GM23338 (cell line): Measurements from ENCODE around the gene FOXD2. TPM values are rescaled to one million over a fixed set of nuclear protein-coding genes. Genes with fewer than 3 reads are reported as not detected.
"Not testable (repeated sequence)": the region's sequence is repeated elsewhere in the genome, so short reads cannot be mapped to it uniquely, and the experiment has no call there.

ENCODE experiments used
- ATAC-seq: fragments of 200-7000 bp; cut with Tn5 transposase; 3 replicates; pipeline ENCODE4 v1.9.1; 2020
- DNase-seq: peaks from one replicate; pipeline ENCODE4 v3.0.0-alpha.2; 2015; ENCODE audit warnings: low spot score
- H2AFZ ChIP-seq: fragments of 200-600 bp; sonication (generic); 2 replicates; pipeline ENCODE4 v1.8.0; 2016; ENCODE audit warnings: antibody characterized with exemption, mild to moderate bottlenecking, moderate library complexity
- H3F3A ChIP-seq: fragments of 200-600 bp; sonication (generic); replicated peaks from 2 replicates; pipeline ENCODE4 v1.8.0; 2017; ENCODE audit warnings: antibody characterized with exemption, mixed run types, low read depth
- H3K27ac ChIP-seq: fragments of 200-600 bp; sonication (generic); 2 replicates; pipeline ENCODE4 v1.6.1; 2016; ENCODE audit warnings: low read depth
- H3K27me3 ChIP-seq: fragments of 200-600 bp; sonication (generic); 2 replicates; pipeline ENCODE4 v1.8.0; 2016; ENCODE audit warnings: mild to moderate bottlenecking, mixed run types, moderate library complexity; ENCODE audit not compliant: insufficient read depth
- H3K36me3 ChIP-seq: fragments of 200-600 bp; sonication (generic); 2 replicates; pipeline ENCODE4 v1.8.0; 2016; ENCODE audit warnings: mild to moderate bottlenecking; ENCODE audit not compliant: insufficient read depth
- H3K4me1 ChIP-seq: fragments of 200-600 bp; sonication (generic); 2 replicates; pipeline ENCODE4 v1.8.0; 2016; ENCODE audit warnings: mild to moderate bottlenecking, moderate library complexity; ENCODE audit not compliant: insufficient read depth
- H3K4me2 ChIP-seq: fragments of 200-600 bp; sonication (generic); 2 replicates; pipeline ENCODE4 v1.7.1; 2017; ENCODE audit warnings: mixed run types
- H3K4me3 ChIP-seq: fragments of 200-600 bp; sonication (generic); 2 replicates; pipeline ENCODE4 v1.6.1; 2016; ENCODE audit warnings: mixed run types
- H3K79me2 ChIP-seq: fragments of 200-600 bp; sonication (generic); replicated peaks from 2 replicates; pipeline ENCODE4 v1.8.0; 2017; ENCODE audit warnings: mild to moderate bottlenecking; ENCODE audit not compliant: insufficient read depth
- H3K9me2 ChIP-seq: fragments of 200-600 bp; sonication (generic); 2 replicates; pipeline ENCODE4 v1.8.0; 2017; ENCODE audit not compliant: insufficient read depth
- H4K20me1 ChIP-seq: fragments of 200-600 bp; sonication (generic); replicated peaks from 2 replicates; pipeline ENCODE4 v1.8.0; 2017; ENCODE audit warnings: mild to moderate bottlenecking; ENCODE audit not compliant: insufficient read depth
- H3K27ac Mint-ChIP-seq: 2 replicates; pipeline ENCODE4 v1.8.0; 2020; ENCODE audit warnings: inconsistent platforms, mild to moderate bottlenecking, moderate library complexity, mixed read lengths
- H3K27me3 Mint-ChIP-seq: 3 replicates; pipeline ENCODE4 v1.8.0; 2022; ENCODE audit warnings: low read depth, mild to moderate bottlenecking, moderate library complexity, mixed read lengths, inconsistent platforms; ENCODE audit not compliant: insufficient read depth, poor library complexity
- H3K36me3 Mint-ChIP-seq: 3 replicates; pipeline ENCODE4 v1.8.0; 2021; ENCODE audit warnings: low read depth, mild to moderate bottlenecking, inconsistent platforms, moderate library complexity, mixed read lengths
- H3K4me1 Mint-ChIP-seq: 3 replicates; pipeline ENCODE4 v1.8.0; 2020; ENCODE audit warnings: mild to moderate bottlenecking, inconsistent platforms, mixed read lengths
- H3K4me3 Mint-ChIP-seq: 3 replicates; pipeline ENCODE4 v1.8.0; 2021; ENCODE audit warnings: moderate library complexity, mild to moderate bottlenecking, inconsistent platforms, mixed read lengths
- H3K9me3 Mint-ChIP-seq: 3 replicates; pipeline ENCODE4 v1.8.0; 2020; ENCODE audit warnings: moderate library complexity, mild to moderate bottlenecking, inconsistent platforms, mixed read lengths
- EZH2 ChIP-seq: fragments of 200-600 bp; sonication (generic); IDR thresholded peaks from one replicate; pipeline ENCODE4 v1.8.0; 2017; ENCODE audit warnings: antibody characterized with exemption, mild to moderate bottlenecking, low read depth; ENCODE audit not compliant: unreplicated experiment
- JUNB ChIP-seq: IDR thresholded peaks from one replicate; pipeline ENCODE4 v1.6.1; 2016; ENCODE audit warnings: antibody characterized with exemption; ENCODE audit not compliant: unreplicated experiment
- STAT1 ChIP-seq: IDR thresholded peaks from one replicate; pipeline ENCODE4 v1.6.1; 2016; ENCODE audit warnings: antibody characterized with exemption; ENCODE audit not compliant: unreplicated experiment
- ZNF114 ChIP-seq: fragments of 250-450 bp; sonication (Bioruptor Pico); IDR thresholded peaks from 2 replicates; pipeline ENCODE4 v1.5.0; 2020; ENCODE audit warnings: mild to moderate bottlenecking, moderate library complexity
- polyA plus RNA-seq: library from polyadenylated mRNA; unstranded; fragments of >200 nt; fragmentation: Nextera tagmentation; extraction: Ambion mirVana; gene quantifications from 2 replicates; pipeline ENCODE4 v1.2.1, GENCODE V29; 2016
- total RNA-seq: library from RNA; depleted of rRNA; stranded (reverse); fragments of >200 nt; shearing (Covaris generic); gene quantifications from 2 replicates; pipeline ENCODE4 v1.2.3, GENCODE V29; 2014
- TF ChIP-seq, protein P1 (sequence below): fragments of 250-450 bp; sonication (Bioruptor Pico); IDR thresholded peaks from 2 replicates; pipeline ENCODE4 v1.5.0; 2020; ENCODE audit warnings: mild to moderate bottlenecking, moderate library complexity

The FOXD2 gene
- total and polyA plus RNA-seq, 2 experiments from 2014 or later = 0.28 TPM; not detected in 1

DNA sequence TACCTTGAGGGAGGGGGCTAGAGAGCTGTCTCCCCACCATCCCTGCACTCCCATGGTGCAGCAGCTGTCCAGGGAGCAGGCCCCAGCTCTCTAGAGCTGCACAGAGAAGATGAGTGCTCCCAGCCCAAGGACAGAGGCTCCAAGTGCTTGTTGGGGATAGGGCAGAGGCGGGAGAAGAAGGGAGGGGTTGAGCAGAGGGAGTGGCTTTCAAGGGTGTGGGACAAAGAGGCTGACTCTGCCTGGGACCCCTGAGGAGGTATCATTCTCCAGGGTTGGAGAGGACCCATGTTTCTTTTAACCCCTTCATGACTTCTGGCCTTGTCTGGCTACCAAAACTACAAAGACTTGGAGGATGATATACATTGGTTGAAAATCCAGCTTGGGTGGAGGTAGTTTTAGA is 14.6 kb downstream of the FOXD2 start (continued):
- TF ChIP-seq, protein P1, sequence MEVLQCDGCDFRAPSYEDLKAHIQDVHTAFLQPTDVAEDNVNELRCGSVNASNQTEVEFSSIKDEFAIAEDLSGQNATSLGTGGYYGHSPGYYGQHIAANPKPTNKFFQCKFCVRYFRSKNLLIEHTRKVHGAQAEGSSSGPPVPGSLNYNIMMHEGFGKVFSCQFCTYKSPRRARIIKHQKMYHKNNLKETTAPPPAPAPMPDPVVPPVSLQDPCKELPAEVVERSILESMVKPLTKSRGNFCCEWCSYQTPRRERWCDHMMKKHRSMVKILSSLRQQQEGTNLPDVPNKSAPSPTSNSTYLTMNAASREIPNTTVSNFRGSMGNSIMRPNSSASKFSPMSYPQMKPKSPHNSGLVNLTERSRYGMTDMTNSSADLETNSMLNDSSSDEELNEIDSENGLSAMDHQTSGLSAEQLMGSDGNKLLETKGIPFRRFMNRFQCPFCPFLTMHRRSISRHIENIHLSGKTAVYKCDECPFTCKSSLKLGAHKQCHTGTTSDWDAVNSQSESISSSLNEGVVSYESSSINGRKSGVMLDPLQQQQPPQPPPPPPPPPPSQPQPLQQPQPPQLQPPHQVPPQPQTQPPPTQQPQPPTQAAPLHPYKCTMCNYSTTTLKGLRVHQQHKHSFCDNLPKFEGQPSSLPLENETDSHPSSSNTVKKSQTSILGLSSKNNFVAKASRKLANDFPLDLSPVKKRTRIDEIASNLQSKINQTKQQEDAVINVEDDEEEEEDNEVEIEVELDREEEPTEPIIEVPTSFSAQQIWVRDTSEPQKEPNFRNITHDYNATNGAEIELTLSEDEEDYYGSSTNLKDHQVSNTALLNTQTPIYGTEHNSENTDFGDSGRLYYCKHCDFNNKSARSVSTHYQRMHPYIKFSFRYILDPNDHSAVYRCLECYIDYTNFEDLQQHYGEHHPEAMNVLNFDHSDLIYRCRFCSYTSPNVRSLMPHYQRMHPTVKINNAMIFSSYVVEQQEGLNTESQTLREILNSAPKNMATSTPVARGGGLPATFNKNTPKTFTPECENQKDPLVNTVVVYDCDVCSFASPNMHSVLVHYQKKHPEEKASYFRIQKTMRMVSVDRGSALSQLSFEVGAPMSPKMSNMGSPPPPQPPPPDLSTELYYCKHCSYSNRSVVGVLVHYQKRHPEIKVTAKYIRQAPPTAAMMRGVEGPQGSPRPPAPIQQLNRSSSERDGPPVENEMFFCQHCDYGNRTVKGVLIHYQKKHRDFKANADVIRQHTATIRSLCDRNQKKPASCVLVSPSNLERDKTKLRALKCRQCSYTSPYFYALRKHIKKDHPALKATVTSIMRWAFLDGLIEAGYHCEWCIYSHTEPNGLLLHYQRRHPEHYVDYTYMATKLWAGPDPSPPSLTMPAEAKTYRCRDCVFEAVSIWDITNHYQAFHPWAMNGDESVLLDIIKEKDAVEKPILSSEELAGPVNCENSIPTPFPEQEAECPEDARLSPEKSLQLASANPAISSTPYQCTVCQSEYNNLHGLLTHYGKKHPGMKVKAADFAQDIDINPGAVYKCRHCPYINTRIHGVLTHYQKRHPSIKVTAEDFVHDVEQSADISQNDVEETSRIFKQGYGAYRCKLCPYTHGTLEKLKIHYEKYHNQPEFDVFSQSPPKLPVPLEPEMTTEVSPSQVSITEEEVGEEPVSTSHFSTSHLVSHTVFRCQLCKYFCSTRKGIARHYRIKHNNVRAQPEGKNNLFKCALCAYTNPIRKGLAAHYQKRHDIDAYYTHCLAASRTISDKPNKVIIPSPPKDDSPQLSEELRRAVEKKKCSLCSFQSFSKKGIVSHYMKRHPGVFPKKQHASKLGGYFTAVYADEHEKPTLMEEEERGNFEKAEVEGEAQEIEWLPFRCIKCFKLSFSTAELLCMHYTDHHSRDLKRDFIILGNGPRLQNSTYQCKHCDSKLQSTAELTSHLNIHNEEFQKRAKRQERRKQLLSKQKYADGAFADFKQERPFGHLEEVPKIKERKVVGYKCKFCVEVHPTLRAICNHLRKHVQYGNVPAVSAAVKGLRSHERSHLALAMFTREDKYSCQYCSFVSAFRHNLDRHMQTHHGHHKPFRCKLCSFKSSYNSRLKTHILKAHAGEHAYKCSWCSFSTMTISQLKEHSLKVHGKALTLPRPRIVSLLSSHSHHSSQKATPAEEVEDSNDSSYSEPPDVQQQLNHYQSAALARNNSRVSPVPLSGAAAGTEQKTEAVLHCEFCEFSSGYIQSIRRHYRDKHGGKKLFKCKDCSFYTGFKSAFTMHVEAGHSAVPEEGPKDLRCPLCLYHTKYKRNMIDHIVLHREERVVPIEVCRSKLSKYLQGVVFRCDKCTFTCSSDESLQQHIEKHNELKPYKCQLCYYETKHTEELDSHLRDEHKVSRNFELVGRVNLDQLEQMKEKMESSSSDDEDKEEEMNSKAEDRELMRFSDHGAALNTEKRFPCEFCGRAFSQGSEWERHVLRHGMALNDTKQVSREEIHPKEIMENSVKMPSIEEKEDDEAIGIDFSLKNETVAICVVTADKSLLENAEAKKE (CRISPR knock-in tag) = no peak
- TF ChIP-seq JUNB (no peak), EZH2 (no peak), ZNF114 (CRISPR knock-in tag) (no peak)

DNA sequence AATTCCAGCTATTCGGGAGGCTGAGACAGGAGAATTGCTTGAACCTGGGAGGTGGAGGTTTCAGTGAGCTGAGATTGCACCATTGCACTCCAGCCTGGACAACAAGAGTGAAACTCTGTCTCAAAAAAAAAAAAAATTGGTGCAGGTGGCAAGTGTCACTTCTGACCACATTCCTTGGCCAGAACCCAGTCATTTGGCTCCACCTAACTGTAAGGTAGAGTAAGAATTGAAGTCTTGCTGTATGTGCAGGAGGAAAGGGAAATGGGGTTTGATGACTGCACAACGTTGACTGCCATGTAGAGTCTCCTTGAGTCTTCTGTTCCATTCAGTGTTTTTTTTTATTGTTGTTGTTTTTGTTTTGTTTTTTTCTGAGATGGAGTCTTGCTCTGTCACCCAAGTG is 16.1 kb downstream of the FOXD2 start:
- peaks cover 24% of the 10 kb centered on the region for H3K4me1 ChIP-seq
- H3K27ac ChIP-seq, H3K36me3 Mint-ChIP-seq, H3K9me3 Mint-ChIP-seq, H3K4me3 Mint-ChIP-seq, H3F3A ChIP-seq, H3K79me2 ChIP-seq, H2AFZ ChIP-seq, H3K4me3 ChIP-seq, H4K20me1 ChIP-seq, ATAC-seq, DNase-seq, H3K27me3 Mint-ChIP-seq, H3K27ac Mint-ChIP-seq, H3K4me2 ChIP-seq, H3K9me2 ChIP-seq, H3K36me3 ChIP-seq: not testable (repeated sequence)
- peaks cover 28% of the 10 kb centered on the region for H3K4me1 Mint-ChIP-seq
- H3K27me3 ChIP-seq = peaks cover 42% of the 10 kb centered on the region

DNA sequence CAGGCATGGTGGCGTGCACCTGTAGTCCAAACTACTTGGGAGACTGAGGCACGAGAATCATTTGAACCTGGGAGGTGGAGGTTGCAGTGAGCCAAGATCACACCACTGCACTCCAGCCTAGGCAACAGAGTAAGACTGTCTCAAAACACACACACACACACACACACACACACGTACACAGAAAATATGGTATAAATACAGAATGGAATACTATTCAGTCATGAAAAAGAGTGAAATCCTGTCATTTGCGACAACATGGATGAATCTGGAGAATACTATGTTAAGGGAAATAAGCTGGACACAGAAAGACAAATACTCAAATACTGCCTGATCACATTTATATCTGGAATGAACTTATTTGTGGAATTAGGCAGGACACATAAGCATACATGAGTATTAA is 18.4 kb downstream of the FOXD2 start:
- Histone ChIP-seq H3F3A (no peaks in the 10 kb centered on the region), H3K9me2 (no peaks in the 10 kb centered on the region)

DNA sequence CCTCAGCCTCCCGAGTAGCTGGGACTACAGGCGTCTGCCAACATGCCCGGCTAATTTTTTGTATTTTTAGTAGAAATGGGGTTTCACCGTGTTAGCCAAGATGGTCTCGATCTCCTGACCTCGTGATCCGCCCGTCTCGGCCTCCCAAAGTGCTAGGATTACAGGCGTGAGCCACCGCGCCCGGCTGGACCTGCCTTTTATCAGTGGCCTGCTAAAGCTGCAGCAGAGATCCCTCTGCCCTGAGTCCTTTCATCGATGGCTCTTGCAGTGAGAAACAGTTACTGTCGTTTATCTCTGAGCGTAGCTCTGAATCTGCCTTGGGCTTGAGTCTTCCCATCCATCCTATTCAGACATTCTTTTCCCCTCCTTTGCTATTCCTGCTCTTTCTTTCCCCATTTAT is 19.7 kb downstream of the FOXD2 start:
- H3K4me3 Mint-ChIP-seq, H3K79me2 ChIP-seq, H4K20me1 ChIP-seq, H3K4me2 ChIP-seq, DNase-seq, H3K27ac ChIP-seq, H3K9me2 ChIP-seq, H3K36me3 ChIP-seq, H3K9me3 Mint-ChIP-seq, H3K36me3 Mint-ChIP-seq, H2AFZ ChIP-seq, H3K4me3 ChIP-seq, H3K27ac Mint-ChIP-seq, ATAC-seq, H3F3A ChIP-seq: not testable (repeated sequence)
- peaks cover 15% of the 10 kb centered on the region for H3K27me3 Mint-ChIP-seq
- H3K27me3 ChIP-seq = peaks cover 20% of the 10 kb centered on the region
- H3K4me1 ChIP-seq = peaks cover 39% of the 10 kb centered on the region
- H3K4me1 Mint-ChIP-seq = peaks cover 32% of the 10 kb centered on the region

More for the DNA sequence above, 18.4 kb downstream of the FOXD2 start:
- Histone ChIP-seq H3K36me3 (no peaks in the 10 kb centered on the region), H3K27me3 (peaks cover 26% of the 10 kb centered on the region), H3K27ac (no peak overlapping the region), H3K4me1 (peaks cover 39% of the 10 kb centered on the region), H3K4me2 (no peak overlapping the region), H3K4me3 (no peak overlapping the region), H4K20me1 (no peaks in the 10 kb centered on the region), H2AFZ (no peak overlapping the region), H3K79me2 (no peaks in the 10 kb centered on the region)
- DNase-seq (no peak), ATAC-seq (no peak)
- Mint-ChIP-seq H3K36me3 (no peaks in the 10 kb centered on the region), H3K4me3 (no peak overlapping the region), H3K27me3 (peaks cover 15% of the 10 kb centered on the region), H3K4me1 (peaks cover 39% of the 10 kb centered on the region), H3K27ac (no peak overlapping the region), H3K9me3 (no peaks in the 10 kb centered on the region)
- TF ChIP-seq STAT1 (no peak), JUNB (no peak)
